K562 (cell line): ENCODE measurements around the gene ANAPC16. TPM values are rescaled to one million over a fixed set of nuclear protein-coding genes. Genes with fewer than 3 reads are reported as not detected.

Source experiments
- DACH1 ChIP-seq: fragments of 450-650 bp; IDR thresholded peaks from 2 replicates; pipeline ENCODE4 v1.6.1; 2018; ENCODE audit not compliant: partially characterized antibody
- GTF2F1 ChIP-seq: IDR thresholded peaks from 2 replicates; pipeline ENCODE4 v1.6.1; 2011; ENCODE audit warnings: low read depth, low read length, improper control_type of control experiment
- MTF1 ChIP-seq: fragments of 250-450 bp; sonication (Bioruptor Pico); IDR thresholded peaks from 2 replicates; pipeline ENCODE4 v1.9.0; 2021; ENCODE audit warnings: moderate library complexity, mild to moderate bottlenecking, inconsistent platforms, borderline replicate concordance
- PHF20 ChIP-seq: fragments of 450-650 bp; IDR thresholded peaks from 2 replicates; pipeline ENCODE4 v1.6.1; 2018; ENCODE audit not compliant: partially characterized antibody
- SIN3A ChIP-seq, 2 experiments: fragments of 150-350 bp in 1 of 2; IDR thresholded peaks; 2 replicates each; pipeline ENCODE4 v1.6.1; 2011 to 2016; ENCODE audit warnings: borderline replicate concordance in 2 of 2, low read depth in 2 of 2, low read length in 2 of 2, mild to moderate bottlenecking in 2 of 2, moderate library complexity in 2 of 2; ENCODE audit not compliant: control insufficient read depth in 1 of 2
- THRA ChIP-seq: fragments of 450-650 bp; IDR thresholded peaks from 2 replicates; pipeline ENCODE4 v1.6.1; 2017; ENCODE audit warnings: mild to moderate bottlenecking, moderate library complexity
- XRCC5 ChIP-seq: fragments of 200-400 bp; formaldehyde crosslinking; IDR thresholded peaks from 2 replicates; pipeline ENCODE4 v1.6.1; 2017; ENCODE audit warnings: low read depth, mild to moderate bottlenecking, low read length
- ZKSCAN1 ChIP-seq: fragments of 150-350 bp; IDR thresholded peaks from 2 replicates; pipeline ENCODE4 v1.6.1; 2016; ENCODE audit warnings: low read depth, low read length
- ZNF23 ChIP-seq: fragments of 250-450 bp; sonication (Bioruptor Pico); IDR thresholded peaks from 2 replicates; pipeline ENCODE4 v1.4.0; 2020; ENCODE audit warnings: mild to moderate bottlenecking
- ZNF239 ChIP-seq: fragments of 250-450 bp; sonication (Bioruptor Pico); IDR thresholded peaks from 2 replicates; pipeline ENCODE4 v1.4.0; 2020; ENCODE audit warnings: mild to moderate bottlenecking
- ZNF280A ChIP-seq: fragments of 450-650 bp; IDR thresholded peaks from 2 replicates; pipeline ENCODE4 v1.6.1; 2018; ENCODE audit warnings: mild to moderate bottlenecking, low read depth; ENCODE audit not compliant: partially characterized antibody
- ZNF444 ChIP-seq: fragments of 250-450 bp; sonication (Bioruptor Pico); IDR thresholded peaks from 2 replicates; pipeline ENCODE4 v1.4.0; 2020; ENCODE audit warnings: mild to moderate bottlenecking, moderate library complexity
- ZNF507 ChIP-seq: conservative IDR thresholded peaks from 2 replicates; pipeline ENCODE4 v1.6.1; 2017; ENCODE audit warnings: missing genetic modification characterization, missing compliant biosample characterization
- ZNF609 ChIP-seq: sonication (generic); formaldehyde crosslinking; IDR thresholded peaks from 2 replicates; pipeline ENCODE4 v1.8.1; 2023; ENCODE audit warnings: missing genetic modification reagents, mild to moderate bottlenecking, borderline replicate concordance
- ZNF695 ChIP-seq: fragments of 450-650 bp; formaldehyde crosslinking; IDR thresholded peaks from 2 replicates; pipeline ENCODE4 v1.4.0; 2020; ENCODE audit warnings: mild to moderate bottlenecking, moderate library complexity
- ZNF717 ChIP-seq: fragments of 250-450 bp; sonication (Bioruptor Pico); IDR thresholded peaks from 2 replicates; pipeline ENCODE4 v1.5.0; 2021
- polyA plus RNA-seq, 8 experiments: library from polyadenylated mRNA; depleted of rRNA in 4 of 8; stranded (reverse) in 5 of 8; unstranded in 3 of 8; fragments of >200 nt; fragmentation: Nextera tagmentation in 2 of 8; fragmentation: Illumina TruSeq in 1 of 8; extraction: Ambion mirVana in 2 of 8; extraction: Trizol in 1 of 8; gene quantifications; 2 replicates each; pipeline versions ENCODE4 v1.2.1 to v1.2.3, GENCODE V29; 2011 to 2014; ENCODE audit warnings: inconsistent platforms in 1 of 8, missing spikeins in 1 of 8
- total RNA-seq, 7 experiments: library from RNA; depleted of rRNA in 6 of 7; stranded (reverse); fragments of >200 nt in 6 of 7; fragmentation: Illumina TruSeq in 2 of 7; extraction: Trizol in 2 of 7; gene quantifications; 2 replicates each; pipeline versions ENCODE4 v1.2.1 to v1.2.3, GENCODE V29; 2011 to 2021; ENCODE audit warnings: low replicate concordance in 1 of 7

The ANAPC16 gene
- total and polyA plus RNA-seq, 9 of the 15 experiments (the other 6 are each of a cell fraction or from before 2014, with no cell fraction given): 42.6 to 208 (median 108) TPM

GRCh38 chr10:72276421-72277339 is 60.9 kb downstream of the ANAPC16 start (continued):
- TF ChIP-seq ZNF609 (CRISPR knock-in tag): 0 out of 2 replicates have a peak, but pooled peaks have one; percentile 69
- peak; percentile 83 for TF ChIP-seq ZNF23 (CRISPR knock-in tag)
- TF ChIP-seq THRA: no peak
- no peak for TF ChIP-seq GTF2F1
- TF ChIP-seq ZNF444 (CRISPR knock-in tag): peak; percentile 6; the same call in 1 of the 2 replicates
- TF ChIP-seq DACH1: no peak
- no peak for TF ChIP-seq ZNF280A
- no peak for TF ChIP-seq PHF20
- TF ChIP-seq ZNF717 (CRISPR knock-in tag): peak; percentile 96
- 0 out of 2 replicates have a peak, but pooled peaks have one; percentile 15 for TF ChIP-seq ZNF695 (CRISPR knock-in tag)
- TF ChIP-seq MTF1 (CRISPR knock-in tag): 0 out of 2 replicates have a peak, but pooled peaks have one; percentile 42
- peak; percentile 47; the same call in 1 of the 2 replicates for TF ChIP-seq ZNF239 (CRISPR knock-in tag)
- TF ChIP-seq ZKSCAN1: no peak
- TF ChIP-seq SIN3A (IDR thresholded peaks at IDR 0.05; ENCODE audit: borderline replicate concordance in 2 of 2, control insufficient read depth in 1 of 2, low read depth in 2 of 2, low read length in 2 of 2): peak in 1 of 2 experiments; percentile 44; a peak in 1 of 4 replicates
- TF ChIP-seq XRCC5: no peak
- no peak for TF ChIP-seq ZNF507 (tag)
